ENCODE data around the gene ARNT2. TPM values are rescaled to one million over a fixed set of nuclear protein-coding genes. Genes with fewer than 3 reads are reported as not detected.

Gene ARNT2
- total and polyA plus RNA-seq, 10 of the 15 experiments (the other 5 are each of a cell fraction or from before 2014, with no cell fraction given) = 0.07 to 0.49 (median 0.09) TPM; not detected in 6

GRCh38 chr15:80404761-80405553, 775 bp downstream of the ARNT2 start (continued):
- TF ChIP-seq ZBTB40 (IDR thresholded peaks at IDR 0.05; ENCODE audit: borderline replicate concordance) (no peak), CTCF (IDR thresholded peaks at IDR 0.05 in 2 of 3, conservative IDR thresholded peaks at IDR 0.05 in 1 of 3; ENCODE audit: control insufficient read depth in 2 of 3, extremely low read depth in 1 of 3, insufficient read depth in 1 of 3, low read depth in 3 of 3, low read length in 3 of 3) (no peak)

- Histone ChIP-seq H3K9ac (ENCODE audit: control insufficient read depth, insufficient read depth, low read length) (no peak overlapping the region), H3K4me2 (ENCODE audit: control insufficient read depth, insufficient read depth) (no peak overlapping the region), H3K4me1 (ENCODE audit: control insufficient read depth, insufficient read depth, low read length) (peaks cover 4% of the 10 kb centered on the region), H3K4me3 (no peak overlapping the region), H3K27me3 (replicated peaks in 1 of 2; ENCODE audit: control insufficient read depth in 2 of 2, insufficient read depth in 2 of 2, low read length in 1 of 2) (peaks cover 6 to 16% of the 10 kb centered on the region in 2 experiments), H2AFZ (ENCODE audit: control insufficient read depth, low read depth, low read length) (no peak overlapping the region), H3K36me3 (ENCODE audit: control insufficient read depth in 2 of 2, insufficient read depth in 2 of 2, low read length in 1 of 2) (no peaks in the 10 kb centered on the region), H3K79me2 (ENCODE audit: control insufficient read depth, insufficient read depth, low read length) (no peaks in the 10 kb centered on the region), H3K9me3 (replicated peaks; ENCODE audit: control insufficient read depth, insufficient read depth, low read length) (no peaks in the 10 kb centered on the region; the same call in 2 of the 3 replicates), H4K20me1 (ENCODE audit: control insufficient read depth, insufficient read depth) (no peaks in the 10 kb centered on the region), H3K27ac (ENCODE audit: control insufficient read depth, insufficient read depth) (no peak overlapping the region)
- no peak for ATAC-seq
- in situ Hi-C loops (cut with MboI) (no loop called here), intact Hi-C loops (cut with micrococcal nuclease; ENCODE audit: unreplicated experiment) (no loop called here)
- no TSS peak for BruUV-seq (replicated peaks)
- FAIRE-seq = no peak
- RAD21 ChIA-PET (ENCODE audit: unreplicated experiment) = no interaction called here
- 23% methylated on average over 4 of the region's 4 CpGs for WGBS (ENCODE audit: insufficient coverage, insufficient replicate concordance, low lambda C conversion rate, missing lambda C conversion rate)
- SMC1A ChIA-PET (ENCODE audit: uncharacterized antibody, unreplicated experiment) = no interaction called here
- CTCF ChIA-PET = no interaction called here
- POLR2A ChIA-PET = no interaction called here
- DNase-seq (ENCODE audit: low read depth, low spot score) = no peak
- TF ChIP-seq IRF3 (IDR thresholded peaks at IDR 0.05) (no peak), NKRF (conservative IDR thresholded peaks at IDR 0.05) (no peak), ASH2L (IDR thresholded peaks at IDR 0.05; ENCODE audit: borderline replicate concordance, low read depth) (no peak), MLLT1 (IDR thresholded peaks at IDR 0.05) (no peak), CREB1 (IDR thresholded peaks at IDR 0.05; ENCODE audit: low read depth) (no peak), CREM (IDR thresholded peaks at IDR 0.05; ENCODE audit: low read depth) (no peak), SMC3 (IDR thresholded peaks at IDR 0.05; ENCODE audit: borderline replicate concordance, low read length) (no peak), MXI1 (IDR thresholded peaks at IDR 0.05; ENCODE audit: low read depth, low read length) (no peak)
These were observed 1.3 kb downstream of the ARNT2 start for GRCh38 chr15:80405554-80405850.

Measured in GM12878 (cell line).